HG03139 (cell line): ENCODE measurements around the gene VPS26A.
"Not testable (repeated sequence)": the region's sequence is repeated elsewhere in the genome, so short reads cannot be mapped to it uniquely, and the experiment has no call there.

Experiments used
- ATAC-seq: cut with Tn5 transposase; IDR thresholded peaks from one replicate; pipeline ENCODE4 v1.9.1; 2021; ENCODE audit not compliant: unreplicated experiment

VPS26A gene

DNA sequence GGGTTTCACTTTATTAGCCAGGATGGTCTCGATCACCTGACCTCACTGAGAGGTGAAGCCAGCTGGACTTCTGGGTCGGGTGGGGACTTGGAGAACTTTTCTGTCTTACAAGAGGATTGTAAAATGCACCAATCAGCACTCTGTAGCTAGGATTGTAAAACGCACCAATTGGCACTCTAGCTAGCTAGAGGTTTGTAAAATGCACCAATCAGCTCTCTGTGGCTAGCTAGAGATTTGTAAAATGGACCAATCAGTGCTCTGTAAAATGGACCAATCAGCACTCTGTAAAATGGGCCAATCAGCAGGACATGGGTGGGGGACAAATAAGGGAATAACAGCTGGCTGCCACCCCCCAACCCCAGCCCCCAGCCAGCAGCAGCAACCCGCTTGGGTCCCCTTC, 51.3 kb downstream of the VPS26A start:
- not testable (repeated sequence) for ATAC-seq

DNA sequence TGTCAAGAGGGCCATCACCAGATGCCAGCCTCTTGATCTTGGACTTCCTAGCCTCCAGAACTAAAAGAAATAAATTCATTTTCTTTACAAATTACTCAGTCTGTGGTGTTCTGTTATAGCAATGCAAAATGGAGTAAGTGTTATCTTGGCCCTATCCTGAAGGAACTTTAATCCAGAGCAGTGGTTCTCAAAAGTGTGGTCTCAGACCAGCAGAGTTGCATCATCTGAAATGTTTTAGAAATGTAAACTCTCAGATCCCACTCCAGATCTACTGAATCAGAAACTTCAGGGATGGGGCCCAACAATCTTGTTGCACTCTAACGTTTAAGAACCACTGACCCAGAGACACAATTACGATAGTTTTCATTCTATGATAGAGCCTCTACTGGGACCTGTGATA, 52.8 kb downstream of the VPS26A start:
- no peak for ATAC-seq

DNA sequence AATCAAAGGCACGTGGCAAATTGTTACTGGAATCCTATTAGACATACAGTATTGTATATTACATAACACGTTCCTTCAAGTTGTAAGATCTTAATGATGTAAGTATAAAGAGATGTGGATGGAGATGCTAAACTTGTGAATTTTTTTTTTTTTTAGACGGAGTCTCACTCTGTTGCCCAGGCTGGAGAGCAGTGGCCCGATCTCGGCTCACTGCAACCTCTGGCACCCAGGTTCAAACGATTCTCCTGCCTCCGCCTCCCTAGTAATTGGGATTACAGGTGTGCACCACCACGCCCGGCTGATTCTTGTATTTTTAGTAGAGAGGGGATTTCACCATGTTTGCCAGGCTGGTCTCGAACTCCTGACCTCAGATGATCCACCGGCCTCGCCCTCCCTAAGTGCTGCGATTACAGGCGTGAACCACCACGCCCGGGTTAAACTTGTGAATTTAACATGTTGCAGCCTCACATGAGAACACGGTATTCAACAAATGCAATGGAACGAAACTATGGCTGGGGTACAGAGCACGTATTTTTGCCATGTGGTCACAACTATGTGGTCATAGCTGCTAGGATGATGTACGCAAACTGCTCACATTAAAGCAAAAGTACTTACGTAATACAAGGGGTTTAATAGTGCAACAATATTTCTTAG, 55.2 kb downstream of the VPS26A start:
- ATAC-seq = peak; percentile 11

DNA sequence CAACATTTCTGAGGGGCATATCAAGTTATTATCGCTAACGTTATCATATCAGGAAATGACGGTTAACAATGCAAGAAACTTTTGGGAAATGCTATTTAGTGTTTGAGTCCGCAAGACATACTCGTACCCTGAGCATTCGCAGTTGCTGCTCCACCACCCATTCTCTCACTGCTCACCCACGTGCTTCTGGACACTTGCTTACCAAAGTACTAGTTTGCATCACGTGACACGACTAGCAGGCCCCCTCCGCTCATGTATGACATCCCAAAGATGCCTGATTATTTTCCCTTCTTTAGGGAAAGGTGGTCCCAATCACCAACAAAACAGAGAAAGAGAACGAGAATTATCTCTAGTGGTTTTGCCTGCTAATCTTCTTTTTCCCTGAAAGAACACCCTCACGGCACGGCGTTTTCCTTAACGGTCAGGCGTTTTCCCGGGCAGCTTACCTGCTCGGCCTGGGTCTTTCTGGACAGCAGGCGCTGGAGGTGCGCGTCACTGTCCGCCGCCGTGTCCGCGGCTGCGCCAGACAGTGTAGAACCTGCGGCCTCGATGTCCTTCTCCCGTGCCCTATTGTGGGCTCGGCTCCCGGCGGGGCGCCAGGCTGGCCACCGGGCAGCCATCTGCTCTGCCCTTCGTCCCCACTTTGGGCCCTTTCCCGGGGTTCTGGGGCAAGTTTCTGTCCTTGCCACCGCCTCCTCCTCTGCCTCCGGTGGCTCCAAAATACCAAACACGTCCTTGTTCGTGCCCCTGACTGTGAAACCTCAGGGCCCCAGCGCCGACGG, 56.0 kb downstream of the VPS26A start, which contains the start of gene SUPV3L1:
SUPV3L1 (plus strand) TSS at position 492 of the 782 bp plus-strand sequence; CDS start at position 550, 58 bp downstream.
- ATAC-seq = peak; percentile 78

DNA sequence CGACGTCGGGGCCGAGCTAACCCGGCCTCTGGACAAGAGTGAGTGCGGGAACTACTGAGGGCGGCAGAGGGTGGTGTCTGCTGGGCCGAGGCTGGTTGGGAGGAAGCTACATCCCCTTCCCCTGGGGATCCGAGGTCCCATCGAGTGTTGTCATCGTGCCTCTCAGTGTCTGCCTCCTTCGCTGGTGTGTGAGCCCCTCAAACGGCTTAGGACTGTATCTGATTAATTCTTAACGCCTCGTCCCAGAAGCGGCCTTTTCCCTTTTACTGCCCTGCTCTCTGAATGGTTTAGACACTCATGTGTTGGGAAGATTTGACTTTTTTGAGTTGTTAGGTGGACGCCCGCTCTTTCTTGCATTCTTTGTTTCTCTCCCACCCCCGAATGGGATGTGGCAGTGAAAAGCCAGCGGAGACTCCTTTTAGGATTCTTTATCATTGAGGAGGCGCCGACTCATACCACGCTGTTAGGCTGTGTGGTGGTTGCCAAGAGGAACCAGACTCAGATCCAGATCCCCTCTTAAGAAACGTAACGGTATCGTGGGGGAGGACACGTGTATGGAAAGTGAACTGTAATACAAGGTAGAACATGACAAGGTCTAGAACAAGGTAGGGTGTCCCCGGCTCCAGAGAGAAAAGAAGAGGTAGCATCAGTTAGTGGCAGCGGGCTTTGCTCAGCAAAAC, 56.7 kb downstream of the VPS26A start:
- no peak for ATAC-seq

DNA sequence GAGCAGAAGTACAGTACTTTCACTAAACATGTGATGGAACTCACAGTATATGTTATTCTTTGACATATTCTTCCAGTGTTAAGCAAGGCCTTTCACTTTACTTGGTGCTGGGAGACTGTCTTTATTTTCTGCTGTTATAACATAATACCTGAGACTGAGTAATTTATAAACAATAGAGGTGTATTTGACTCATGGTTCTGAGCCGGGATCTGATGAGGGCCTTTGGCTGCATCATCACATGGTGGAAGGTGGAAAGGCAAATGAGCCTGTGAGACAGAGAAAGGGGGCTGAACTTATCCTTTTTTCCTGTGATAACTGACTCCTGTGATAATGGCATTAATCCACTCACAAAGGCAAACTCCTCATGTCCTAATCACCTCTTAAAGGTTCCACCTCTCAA, 57.5 kb downstream of the VPS26A start:
- ATAC-seq = no peak

DNA sequence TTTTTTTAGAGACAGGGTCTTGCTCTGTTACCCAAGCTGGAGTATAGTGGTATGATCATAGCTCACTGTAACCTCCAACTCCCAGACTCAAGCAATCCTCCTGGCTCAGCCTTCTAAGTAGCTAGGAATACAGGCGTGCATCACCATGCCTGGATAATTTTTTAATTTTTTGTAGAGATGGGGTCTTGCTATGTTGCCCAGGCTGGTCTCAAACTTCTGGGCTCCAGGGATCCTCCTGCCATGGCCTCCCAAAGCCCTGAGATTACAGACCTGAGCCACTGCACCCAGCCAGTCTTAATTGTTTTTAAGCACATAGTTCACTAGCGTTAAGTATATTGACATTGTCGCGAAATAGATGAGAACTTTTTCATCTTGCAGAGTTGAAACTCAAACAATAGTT, 58.0 kb downstream of the VPS26A start:
- ATAC-seq = no peak

DNA sequence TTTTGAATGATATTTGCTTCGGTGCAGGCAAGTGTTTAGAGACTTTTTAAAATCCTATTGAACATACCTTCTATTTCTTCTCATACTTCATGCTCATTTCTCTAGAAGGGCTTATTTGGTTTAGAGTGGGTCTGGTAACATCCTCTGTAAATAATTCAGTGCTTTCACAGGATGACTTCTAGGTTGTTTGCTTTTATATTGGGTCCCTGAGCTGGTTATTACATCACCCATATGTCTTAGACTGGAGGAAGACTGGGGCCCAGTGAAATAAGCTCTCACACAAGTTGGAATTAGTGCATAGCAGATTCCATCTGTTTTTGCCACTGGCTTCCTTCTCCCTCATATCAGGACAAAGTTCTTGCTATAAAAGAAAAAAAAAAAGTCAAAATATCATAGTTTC, 62.5 kb downstream of the VPS26A start:
- ATAC-seq = no peak

DNA sequence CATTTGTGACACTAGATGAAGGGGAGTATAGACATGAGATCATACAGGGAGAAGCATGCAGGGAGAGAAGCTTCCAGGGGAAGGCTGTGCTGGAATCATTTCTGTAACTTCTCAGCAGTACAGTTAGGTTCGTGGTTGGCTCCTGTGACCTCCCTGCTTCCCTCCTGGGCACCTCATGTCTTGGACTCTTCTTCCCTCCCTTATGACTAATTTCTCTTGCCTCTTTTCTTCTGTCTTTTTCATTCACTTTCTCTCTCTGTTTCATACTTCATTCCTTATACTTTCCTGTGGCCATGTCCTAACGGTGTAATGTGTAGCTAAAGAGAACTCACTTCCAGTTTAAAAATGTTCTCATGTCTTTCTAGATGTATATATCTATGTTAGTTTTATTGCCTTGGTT, 77.1 kb downstream of the VPS26A start:
- ATAC-seq = no peak

DNA sequence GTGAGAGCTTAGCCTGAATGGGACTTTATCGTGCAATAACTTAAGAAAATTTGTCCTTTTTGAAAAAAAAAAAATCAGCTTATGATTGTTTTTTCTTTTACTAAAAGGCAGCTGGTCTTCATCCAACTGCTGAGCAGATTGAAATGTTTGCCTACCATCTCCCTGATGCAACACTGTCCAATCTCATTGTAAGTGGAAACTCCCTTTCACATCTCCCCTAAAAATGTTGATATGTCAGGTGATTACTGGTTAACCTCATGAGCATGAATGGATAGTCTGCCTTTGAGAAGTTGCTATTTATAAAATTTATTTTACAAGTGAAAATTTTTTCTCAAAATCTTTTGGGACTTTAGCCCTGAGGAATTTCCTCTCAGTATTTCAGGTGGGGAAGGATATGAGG, 78.4 kb downstream of the VPS26A start:
- ATAC-seq = no peak

DNA sequence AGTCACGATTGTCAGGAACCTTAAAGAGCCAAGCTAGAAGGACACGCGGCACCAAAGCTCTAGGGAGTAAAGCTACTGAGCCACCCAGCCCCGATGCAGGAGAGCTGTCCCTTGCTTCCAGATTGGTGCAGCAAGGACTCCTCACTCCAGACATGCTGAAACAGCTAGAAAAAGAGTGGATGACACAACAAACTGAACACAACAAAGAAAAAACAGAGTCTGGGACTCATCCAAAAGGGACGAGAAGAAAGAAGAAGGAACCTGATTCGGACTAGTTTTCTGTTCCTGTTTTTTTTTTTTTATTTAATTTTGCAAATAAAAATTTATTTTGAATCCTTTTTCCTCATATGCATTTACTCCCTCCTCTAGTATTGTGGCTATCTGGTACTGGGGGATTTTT, 84.8 kb downstream of the VPS26A start:
- ATAC-seq = no peak

DNA sequence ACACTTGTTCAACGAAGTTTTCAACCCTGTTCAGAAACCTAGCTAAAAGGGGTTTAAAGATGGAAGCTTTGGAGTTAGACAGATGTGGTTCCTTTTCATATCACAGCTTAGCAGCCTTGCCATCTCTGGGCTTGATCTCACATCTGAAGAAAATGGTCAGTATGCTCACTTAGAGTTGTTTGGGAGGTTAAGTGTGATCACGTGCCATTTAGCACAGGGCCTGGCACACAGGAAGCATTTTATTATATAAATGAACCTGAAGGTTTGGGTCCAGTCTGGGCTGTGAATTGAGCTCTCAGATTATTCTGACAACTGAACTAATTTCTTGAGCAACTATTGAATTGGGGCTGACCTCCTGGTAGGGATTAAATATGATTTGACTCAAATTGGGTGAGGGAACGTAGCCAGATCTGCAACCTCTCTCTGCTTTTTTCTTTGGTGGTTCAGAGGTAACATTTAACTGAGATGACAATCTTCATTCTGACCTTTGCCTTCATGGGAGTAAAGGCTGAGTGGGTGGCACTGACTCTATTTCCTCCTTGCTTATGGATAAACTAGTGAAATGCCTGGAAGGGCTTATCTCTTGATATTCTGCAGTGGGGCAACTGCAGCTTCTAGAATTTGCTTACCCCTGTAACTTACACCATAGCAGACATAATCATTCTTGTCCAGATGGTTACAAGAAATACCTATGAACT, 86.0 kb downstream of the VPS26A start:
- ATAC-seq = no peak

DNA sequence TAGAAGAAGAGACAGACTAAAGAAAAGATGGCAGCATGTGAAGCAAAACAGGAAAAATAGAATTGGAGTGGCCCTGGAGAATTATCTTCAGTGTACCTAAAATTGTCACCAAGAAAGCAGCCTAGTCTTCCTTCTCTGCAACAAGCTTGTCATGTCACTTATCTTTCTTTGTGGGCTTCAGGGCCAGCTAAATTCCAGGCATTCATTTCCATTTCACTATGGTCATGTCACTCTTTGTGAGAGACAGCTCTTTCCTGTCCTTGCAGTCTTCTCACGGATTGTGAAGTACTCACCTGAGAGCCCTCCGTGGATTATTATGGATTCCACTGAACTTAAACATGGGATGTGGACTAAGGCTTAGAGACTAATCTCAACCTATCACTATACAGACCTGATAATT, 87.1 kb downstream of the VPS26A start:
- ATAC-seq = no peak

DNA sequence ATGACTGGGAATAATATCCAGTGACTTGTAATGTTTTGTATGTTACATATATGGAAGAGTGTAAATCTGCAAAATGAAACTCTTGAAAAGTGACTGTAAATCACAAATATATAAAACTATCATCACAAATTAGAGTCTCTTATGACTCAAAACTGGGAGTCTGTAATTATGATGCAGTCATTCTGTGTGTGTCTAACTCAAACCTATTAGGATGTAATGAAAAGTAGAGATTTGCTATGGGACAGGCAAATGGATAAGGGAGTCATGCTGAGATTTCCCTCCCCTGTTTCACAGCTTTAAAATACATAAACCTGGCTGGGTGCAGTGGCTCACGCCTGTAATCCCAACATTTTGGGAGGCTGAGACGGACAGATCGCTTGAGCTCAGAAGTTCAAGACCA, 87.5 kb downstream of the VPS26A start:
- no peak for ATAC-seq

DNA sequence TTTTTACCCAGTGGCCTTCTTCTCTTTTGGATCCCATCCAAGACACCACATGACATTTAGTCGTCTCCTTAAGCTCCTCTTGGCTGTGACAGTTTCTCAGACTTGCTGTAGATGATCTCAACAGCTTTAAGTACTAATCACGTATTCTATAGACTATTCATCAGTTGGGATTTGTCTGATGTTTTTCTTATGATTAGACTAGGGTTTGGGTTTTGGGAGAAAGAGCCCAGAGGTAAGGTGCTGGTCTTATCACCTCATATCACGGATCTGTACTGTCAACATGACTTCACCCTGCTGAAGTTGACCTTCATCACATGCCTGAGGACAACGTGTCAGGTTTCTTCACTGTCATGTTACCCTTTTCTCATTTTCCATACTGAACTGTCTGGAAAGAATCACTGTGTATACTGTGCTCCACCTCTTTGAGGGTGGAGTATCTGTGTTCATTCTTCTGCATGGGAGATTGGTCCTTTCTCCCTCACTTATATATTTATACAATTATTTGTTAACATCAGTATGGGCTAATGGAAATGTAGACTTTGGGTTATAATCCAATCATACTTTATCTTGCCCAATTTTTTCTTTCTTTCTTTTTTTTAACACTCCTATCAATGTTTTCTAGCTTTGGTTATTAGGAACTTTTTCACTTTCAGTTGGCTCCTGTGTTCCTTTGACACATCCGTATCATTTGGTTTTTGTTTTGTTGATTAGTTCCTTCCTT, 89.8 kb downstream of the VPS26A start:
- no peak for ATAC-seq

DNA sequence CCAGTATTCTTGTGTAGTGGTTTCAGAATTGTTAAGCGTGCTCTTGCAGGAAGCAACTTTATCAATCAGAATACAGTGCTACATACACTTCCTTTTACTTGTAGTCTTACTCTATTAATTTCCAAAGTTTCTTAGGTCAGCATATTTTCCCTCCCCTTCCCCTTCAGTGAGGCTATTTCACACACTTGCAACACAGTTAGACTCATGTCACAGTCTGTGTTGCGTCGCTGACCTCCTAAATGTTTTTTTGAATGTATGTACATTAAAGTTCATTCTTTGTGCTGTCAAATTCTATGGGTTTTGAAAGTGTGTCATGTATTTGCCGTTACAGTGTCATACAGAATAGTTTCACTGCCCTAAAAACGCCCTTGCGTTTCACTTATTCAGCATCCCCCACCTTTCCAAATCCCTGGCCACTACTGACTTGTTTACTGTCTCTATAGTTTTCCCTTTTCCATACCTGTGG, 90.7 kb downstream of the VPS26A start:
- no peak for ATAC-seq

DNA sequence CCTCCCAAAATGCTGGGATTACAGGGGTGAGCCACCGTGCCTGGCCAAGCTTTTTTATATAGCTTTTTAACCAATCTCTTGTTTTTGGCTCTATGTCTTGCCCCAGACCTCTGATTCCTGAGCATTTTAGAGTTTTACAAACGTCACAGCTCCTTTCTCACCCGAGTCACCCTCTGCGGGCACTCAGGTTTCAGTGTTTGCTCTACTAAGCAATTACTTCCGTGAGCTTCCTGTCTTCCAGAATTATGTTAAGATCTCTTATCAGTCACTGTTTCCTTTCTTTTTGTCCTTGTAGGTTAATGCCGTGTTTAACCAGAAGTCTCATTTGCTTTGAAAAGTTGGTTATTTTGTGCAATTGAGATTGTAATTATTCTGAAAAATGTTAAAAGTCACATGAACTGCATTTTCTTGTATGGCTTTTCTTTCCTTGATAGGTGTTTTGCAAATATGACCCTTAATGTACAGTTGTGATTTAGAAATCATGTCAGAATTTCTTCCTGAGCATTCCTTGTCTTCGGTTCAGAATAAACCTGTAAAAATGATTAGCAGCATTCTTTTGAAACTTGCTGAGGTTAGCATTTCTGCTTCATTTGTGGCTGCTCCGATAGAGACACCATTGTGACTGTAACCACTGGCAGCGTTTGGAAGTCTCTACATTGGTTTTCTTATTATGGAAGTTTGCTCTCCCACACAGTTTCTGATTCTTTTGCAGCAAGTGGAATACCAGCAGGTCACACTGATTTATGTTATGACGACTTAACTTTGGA, 91.6 kb downstream of the VPS26A start:
- no peak for ATAC-seq

DNA sequence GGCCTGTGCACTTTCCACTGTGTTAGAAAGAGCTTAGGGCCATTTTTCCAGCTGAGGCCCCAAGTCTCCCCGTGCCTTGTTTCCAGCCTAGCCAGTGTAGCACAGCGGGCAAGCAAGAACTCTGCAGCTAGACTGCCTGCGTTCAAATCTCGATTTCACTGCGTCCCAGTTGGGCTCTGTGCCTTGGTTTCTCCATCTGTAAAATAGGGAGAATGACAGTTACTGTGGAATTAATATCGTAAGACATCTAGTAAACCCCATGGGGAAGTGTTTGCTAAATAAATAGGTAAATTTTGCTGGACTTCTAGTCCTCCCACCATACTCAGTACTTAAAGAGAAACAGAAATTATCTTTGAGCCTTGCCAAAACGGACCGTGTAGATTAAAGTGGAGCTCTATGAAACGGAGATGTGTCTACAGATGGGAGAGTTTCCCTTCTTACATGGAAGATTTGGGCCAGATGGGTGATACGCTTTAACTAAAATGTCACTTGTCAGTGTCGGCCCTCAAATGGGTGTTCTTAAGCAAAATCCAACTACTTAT, 92.7 kb downstream of the VPS26A start:
- ATAC-seq = no peak

DNA sequence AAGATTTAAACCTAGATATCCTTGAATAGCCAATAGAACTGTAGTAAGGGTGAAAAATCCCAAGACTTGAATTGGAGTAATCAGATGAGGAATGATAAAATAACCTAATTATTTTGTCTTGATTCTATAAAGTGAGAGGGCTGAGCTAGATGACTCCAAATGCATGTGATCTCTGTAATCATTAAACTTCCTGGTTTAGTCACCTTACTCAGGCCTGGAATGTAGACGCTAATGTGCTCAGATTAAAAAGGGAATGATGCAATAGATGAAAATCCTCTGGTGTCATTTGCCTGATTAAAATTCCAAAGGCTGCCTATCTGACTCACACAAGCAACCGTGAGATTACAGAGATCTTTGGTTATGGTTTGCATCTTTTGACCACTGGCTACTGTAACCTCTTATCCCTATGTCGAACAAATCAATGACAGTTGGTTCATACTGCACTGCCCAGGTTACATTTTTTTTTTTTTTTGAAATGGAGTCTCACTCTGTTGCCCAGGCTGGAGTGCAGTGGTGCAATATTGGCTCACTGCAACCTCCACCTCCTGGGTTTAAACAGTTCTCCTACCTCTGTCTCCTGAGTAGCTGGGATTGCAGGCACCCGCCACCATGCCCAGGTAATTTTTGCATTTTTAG, 93.3 kb downstream of the VPS26A start:
- no peak for ATAC-seq
